GM18909 (cell line): Measurements from ENCODE around the gene GNPTAB.
A peak's percentile ranks its signal among the peaks of the same experiment; 100 is the strongest.

Experiments
- ATAC-seq: cut with Tn5 transposase; IDR thresholded peaks from one replicate; pipeline ENCODE4 v1.9.1; 2021; ENCODE audit warnings: mild to moderate bottlenecking; ENCODE audit not compliant: unreplicated experiment, poor library complexity

The GNPTAB gene

DNA sequence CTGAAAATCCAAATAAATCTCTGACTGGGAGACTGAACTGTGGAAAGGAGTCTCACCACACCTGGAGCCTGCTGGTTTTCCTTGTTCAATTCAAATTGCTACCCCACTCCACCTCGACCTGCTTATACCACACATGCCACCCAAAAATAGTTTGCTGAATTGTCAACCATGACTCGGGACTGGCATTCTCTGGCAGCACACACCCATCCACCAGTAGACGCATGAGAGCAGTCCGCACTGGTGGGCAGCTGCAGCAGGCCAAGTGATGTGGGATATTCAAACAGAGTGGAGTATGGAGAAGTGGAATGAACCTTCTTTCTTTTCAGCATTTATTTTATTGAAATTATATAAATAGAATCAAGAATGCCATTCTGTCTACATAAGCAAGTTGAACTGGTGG is 52.8 kb downstream of the GNPTAB start:
- no peak for ATAC-seq

DNA sequence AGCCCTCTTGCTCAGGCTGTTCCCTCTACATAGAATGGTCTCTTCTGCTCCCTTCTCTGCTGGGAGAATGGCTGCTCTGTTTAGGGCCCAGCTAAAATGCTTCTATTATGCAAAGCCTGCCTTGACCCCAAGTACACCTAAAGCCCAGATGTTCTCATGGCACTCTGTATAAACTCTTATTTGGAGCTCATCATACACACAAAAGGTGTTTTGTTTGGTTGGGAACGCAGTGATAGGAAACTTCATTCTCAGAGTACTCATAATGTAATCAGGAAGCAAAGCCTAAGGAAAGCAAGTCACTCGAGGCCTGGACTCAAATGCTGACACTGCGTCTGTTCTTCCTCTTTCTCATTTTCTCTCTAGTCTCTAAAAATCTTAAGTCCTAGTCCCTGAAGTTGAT is 53.3 kb downstream of the GNPTAB start:
- no peak for ATAC-seq

DNA sequence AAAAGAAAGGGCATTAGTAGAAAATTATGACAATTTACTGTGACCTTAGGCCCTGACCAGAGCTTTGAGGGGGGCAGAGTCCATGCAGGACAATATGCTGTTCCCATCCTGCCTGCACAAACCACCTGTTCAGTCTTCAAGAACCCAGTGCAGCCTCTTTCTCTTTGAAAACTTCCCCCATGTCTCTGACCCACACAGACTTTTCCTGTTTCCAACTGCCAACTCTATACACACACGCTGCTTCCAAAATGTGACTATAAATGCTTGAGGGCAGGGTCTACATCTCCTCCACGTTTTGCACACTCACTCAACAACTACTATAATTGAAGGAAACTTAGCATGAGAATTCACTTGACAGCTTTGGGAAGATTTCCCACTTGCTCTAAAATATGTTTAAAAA is 54.9 kb downstream of the GNPTAB start:
- ATAC-seq = no peak

DNA sequence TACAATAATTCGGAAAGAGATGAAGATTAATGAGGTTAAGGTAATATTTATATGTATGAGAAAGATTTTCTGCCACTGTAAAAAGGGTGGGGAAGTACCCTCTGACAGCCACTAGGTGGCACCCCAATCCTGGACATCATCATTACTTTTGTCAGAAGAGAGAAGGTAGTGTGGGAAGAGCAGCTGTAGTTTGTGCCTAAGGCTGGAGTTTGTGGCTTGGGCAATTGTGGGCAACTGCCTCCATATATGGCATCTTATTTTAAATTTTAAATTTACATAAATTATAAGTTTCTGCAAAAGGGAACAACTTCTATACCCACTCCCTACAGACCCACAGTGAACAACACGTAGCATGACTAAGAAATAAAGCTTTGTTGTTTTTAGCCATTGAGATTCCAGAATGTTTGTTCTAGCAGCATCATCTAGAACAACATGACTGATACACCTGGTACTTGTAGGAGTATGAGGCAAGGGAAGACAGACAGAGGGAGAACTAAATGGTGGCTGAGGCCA is 57.1 kb downstream of the GNPTAB start:
- ATAC-seq = peak; percentile 69

DNA sequence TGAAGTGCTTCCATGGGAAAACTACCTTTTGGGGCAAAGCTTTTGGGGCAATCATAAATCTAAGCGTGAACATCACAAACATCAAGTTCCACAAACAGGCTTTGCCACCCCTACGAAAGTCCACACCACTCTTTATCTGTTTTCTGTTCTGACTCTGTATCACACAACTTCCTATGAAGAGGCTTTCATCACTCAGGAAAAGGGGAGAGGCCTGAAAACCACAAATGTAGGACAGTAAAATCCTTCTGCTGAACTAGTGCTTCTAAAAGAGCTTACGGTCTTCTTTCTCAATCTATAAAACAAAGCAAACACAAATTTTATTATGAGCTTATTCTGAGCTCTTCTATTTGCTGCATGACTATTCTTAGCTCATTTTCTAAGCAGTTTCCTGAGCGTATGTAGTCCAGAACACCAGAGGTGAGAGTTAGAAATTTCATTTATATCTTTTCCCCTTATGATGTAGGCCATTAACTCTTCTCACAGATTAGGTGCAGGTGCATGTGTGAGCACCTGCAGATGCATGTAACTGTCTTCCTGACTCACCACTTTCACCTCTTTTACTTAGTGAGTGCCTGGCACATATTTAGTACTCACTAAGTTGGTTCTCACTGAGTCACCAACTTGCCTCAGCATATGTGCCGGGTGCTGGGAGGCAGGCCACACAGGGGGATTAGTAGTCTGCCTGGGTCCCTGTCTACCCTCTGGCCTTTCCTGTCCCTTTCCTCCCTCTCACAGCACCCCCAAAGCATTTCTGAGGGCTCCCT is 58.6 kb downstream of the GNPTAB start:
- no peak for ATAC-seq

DNA sequence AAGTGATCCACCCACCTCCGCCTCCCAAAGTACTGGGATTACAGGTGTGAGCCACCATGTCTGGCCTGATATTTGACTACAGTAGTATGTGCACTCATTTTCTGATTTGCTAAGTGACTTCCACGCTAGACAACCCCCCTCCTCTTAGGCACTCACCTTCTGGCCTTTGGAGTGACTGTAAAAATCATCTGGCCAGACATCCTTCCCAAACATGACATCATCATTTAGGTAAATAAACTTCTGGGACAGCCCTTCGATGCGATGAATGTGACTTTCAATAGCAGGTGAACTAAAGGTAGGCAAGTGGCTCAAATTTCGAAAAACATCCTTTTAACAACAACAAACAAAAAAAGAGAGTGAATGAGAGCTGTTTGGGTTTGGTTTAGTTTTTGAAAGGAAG is 60.9 kb downstream of the GNPTAB start:
- no peak for ATAC-seq

DNA sequence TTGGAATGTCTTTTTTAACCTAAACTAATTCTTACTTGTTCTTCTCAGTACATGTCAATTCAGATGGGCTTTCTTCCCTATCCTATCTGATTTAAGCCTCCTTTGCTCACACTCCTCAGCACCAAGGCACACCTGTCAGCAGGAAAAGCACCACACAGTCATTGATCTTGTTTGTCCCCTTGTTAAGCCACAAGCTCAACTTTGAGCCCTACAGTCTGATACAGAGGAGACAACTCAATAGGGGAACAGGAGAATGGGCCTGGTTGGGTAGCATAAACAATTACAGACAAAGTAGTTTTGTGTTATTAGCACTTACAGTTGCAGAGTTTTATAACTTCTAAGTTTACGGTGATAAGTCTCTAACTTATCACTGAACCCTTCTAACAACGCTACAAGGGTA is 62.0 kb downstream of the GNPTAB start:
- no peak for ATAC-seq

DNA sequence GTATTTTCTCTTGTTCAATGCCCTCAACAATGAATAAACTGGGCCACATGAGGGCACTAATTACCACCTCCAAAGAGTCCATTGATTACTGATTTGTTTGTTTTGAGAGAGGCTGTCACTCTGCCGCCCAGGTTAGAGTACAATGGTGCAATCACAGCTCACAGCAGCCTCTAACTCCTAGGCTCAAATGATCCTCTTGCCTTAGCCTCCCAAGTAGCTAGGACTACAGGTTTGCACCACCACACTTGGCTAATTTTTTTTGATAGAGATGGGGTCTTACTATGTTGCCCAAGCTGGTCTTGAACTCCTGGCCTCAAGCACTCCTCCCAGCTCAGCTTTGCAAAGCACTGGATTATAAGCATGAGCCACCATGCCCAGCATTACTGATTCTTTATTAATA is 63.2 kb downstream of the GNPTAB start:
- no peak for ATAC-seq

DNA sequence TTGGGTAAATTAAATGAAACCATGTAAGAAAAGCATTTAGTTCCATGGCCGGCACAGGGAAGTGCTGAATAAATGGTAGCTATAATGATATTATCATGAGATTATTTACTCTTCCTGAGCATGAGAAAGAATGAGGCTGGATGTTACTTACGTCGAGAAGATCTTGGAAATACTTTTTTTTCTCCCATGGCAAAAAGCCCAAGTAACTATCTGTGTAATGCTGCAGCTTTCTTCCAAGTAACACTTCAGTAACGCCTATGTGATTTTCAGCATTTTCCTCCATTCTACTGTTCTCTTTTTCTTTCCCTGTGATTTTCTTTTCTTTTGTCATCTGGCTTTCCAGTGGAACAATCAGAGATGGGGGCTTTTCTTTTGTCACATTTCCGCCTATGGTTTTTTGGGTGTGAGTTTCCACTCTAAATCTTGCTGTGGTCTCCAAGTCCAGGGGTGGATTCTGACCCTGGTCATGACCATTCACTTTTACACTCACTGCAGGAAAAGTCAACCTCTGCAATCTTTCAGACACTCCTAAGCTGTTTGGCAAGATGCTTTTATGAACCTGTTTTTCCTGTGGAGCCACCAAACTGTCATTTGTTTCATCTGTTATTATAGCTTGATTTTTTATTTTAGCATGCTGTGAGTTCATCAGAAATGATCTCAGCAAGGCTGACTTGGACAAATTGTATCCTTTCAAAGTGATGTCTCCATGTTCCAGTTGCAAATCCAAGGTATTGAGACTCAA is 66.5 kb downstream of the GNPTAB start:
- ATAC-seq = no peak

DNA sequence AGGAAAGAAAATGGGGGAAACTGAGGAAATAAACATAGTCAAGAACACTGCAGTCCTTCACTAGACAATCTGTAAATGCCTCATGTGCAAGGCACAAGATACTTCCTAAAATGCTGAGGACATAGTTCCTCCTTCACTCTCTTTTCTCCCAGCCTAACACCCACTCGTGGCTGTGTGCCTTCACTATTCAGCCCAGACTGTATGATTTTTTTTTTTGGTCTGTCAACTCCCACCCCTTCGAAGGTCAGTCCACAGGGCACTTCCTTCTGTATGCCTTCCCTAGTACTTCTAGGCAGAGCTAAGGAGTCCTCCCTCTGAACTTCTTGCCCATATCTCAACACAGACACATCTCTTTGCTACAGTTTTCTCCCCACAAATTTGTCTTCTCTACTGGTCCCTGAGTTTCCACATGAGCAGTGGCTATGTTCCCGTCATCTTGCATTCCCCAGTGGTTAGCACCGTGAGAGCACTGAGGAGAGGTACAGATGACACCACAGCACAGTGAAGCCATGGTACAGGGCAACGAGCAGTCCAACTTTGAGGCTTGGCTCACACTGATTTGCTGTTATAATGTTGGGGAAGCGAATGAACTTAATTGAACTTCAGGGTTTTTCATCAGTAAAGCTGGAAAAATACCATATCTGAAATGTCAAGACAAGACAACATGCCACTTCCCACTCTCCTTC is 67.4 kb downstream of the GNPTAB start:
- ATAC-seq = no peak

DNA sequence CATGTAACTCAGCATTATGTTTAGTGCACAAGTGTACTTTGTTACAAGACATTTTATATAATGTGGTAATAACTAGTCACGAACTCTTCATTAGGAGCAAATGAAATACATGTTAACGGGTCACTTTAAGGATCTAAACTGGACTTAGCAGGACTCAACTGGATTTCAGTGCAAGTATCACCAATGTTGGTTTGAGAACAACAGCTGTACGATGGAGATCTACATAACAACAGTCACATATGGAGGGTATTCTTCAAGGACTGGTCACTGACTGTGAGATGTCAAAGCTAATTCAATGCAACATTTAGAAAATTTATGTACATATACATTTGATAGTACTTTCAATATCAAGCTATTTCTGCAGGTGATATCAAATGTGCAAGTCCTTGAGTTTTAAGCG is 69.0 kb downstream of the GNPTAB start:
- no peak for ATAC-seq

DNA sequence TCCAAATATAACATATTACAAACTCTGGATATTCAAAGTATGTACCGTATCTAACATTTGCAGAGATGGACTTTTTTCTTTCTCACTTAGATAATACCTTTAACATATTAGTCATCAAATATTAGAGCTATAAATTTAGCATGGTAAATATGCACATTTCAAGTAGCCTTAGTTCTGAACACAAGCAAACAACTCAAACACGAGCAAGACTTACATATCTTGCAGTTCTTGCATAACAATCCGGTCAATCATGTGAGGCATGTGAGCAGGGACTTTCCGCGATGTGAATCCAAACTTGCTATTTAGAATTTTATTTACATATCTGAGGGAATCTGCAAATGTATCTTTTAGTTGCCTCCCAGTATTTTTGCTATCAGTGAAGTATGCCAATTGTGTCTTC is 69.4 kb downstream of the GNPTAB start:
- ATAC-seq = no peak

DNA sequence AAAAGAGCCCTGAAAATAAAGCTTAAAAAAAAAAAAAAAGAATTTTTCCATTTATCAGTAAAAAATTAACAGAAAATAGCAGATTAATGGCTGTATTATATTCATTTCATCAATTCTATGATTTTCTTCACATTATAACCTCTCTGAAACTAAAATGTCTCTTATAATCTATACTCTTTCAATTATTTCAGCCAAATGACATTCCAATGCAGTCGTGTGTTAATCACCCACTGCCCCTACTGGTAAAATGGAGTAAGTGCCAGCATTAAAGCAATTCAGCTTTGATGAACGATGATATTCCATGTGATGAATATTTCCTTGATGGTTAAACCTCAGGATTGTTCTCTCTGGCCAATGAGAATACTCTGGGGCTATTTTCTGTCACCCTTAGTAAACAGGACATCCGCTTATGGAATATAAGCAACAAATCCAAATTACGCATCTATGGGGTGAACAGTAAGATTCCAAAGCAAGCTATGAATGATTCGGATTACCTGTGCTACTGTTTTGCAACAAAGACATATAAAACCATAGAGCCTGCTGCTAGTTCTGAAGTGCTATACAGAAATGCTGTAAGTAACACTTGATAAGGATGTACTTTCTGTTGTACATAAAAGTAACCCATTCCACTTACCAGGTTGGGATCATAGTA is 71.2 kb downstream of the GNPTAB start:
- ATAC-seq = peak; percentile 59

DNA sequence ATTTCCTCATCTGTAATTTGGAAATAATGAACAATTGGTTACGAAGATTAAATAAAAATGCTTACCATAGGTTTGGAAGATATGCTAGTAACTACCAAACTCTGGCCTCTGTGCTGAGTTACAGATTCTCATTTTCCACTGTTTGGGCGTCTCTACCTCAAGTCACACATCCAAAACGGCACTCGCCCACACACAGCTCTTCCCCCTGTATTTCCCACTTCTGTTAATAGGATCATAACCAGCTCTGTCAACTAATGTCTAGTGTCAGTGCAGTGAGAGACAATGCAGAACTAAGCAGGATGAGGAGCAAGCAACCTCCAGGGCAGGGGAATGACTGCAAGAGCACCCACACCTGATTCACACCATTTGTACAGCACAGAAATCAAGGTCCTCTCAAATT is 80.6 kb downstream of the GNPTAB start:
- ATAC-seq = no peak

DNA sequence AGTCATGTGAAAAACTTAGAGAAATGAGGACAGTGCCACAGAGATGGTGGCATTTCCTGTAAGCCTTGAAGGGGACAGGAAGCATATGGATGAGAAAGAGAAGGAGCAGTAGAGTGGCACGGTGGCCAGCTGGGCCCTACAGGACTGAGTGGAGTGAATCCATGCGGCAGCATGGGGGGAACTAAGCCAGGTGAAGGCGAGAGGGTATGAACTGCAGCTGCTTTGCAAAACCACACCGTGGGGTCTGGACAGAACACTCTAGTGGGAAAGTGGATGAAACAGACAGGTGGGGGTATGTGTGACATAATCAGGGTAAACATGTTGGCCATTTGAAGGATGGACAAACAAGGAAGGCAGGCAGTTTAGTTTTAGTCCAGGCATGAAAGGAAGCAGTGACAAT is 81.1 kb downstream of the GNPTAB start:
- ATAC-seq = no peak

DNA sequence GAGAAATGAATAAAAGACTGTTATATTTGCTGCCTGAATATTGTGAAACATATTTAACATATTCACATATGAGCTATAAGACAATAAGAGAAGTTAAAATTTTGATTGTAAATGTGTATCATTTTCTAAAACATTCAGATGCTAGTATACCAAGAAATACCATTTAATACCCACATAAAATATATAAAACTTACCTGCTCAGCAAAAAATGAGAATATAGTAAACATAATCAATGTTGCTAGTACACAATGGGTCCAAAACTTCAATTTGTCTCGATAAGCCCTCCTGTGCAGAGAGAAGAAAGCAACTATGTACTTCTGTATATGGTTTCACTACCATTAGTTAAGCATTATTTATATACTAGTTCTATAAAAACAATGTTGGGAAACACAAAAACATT is 81.9 kb downstream of the GNPTAB start:
- no peak for ATAC-seq

DNA sequence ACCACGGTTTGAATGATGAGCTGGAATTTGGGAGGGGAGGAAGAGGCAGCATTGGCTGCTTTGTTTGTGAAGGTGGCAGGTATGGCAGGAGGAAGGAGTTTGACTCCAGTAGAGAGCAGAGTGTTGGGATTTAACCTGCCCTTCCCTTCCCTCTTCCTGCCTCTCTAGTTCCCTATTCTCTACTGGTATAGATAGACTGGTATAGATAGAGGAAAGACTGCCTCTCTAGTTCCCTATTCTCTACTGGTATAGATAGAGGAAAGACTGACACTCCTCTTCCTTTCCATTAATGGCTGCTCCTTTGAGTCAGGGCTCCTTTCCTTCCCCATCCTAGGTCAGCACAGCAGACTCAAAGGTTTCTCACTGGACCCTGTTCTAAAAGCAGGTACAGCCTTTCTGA is 83.1 kb downstream of the GNPTAB start:
- ATAC-seq = no peak

DNA sequence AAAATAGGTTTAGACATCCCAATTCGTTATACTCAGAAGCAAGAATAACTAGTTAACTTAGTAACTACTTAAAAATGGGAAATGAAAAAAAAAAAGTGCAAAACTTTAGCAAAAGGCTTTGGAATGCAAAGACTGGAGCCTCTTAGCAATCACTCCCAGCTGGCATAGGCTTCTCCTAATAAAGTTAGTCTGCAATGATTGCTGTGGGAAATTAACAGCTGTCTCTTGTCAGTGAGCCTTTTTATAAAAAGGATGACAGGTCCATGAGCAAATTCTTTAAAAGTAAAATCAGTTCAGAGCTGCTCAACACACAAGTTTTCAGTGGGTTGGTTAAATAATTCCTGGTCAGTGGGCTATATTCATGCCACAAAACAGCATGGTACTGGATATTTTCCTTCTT is 84.1 kb downstream of the GNPTAB start:
- no peak for ATAC-seq

DNA sequence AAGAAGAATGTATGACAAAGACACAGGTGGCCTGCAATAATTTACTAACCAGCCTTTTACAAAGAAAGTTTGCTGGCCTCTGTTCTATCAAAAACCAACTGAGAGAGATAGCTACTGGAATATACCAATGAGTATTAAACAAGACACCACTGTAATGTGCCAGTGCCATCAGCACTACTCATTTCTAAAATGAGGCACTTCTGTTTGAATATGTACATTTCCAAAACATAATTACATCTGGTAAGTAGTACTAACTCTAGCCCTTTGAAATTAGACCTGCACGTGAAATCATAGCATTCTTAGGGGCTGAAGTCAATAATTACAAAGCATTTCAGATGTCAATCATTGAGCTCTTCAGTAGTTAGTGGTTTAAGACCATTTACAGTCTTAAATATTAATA is 84.6 kb downstream of the GNPTAB start:
- no peak for ATAC-seq

DNA sequence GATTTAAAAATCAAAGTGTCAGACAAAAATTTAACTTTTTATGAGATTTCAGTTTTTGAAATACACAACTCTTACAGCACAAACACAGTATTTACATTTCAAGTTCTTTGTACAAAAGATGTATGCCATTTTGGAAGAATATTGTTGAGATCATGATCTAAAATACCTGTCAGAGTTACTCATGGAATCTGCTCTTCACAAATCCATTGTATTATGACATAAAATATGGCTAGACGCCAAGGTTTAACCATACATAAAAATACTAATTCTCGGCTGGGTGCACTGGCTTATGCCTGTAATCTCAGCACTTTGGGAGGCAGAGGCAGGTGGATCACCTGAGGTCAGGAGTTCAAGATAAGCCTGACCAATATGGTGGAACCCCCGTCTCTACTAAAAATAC is 85.3 kb downstream of the GNPTAB start:
- no peak for ATAC-seq
